GM12892 (cell line): ENCODE measurements around the gene PEPD.

Source experiments
- POLR2A ChIP-seq: IDR thresholded peaks from 2 replicates; pipeline ENCODE4 v1.6.1; 2011; ENCODE audit warnings: low read depth, low read length, control low read depth
- POLR2AphosphoS5 ChIP-seq: IDR thresholded peaks from 2 replicates; pipeline ENCODE4 v1.6.1; 2011; ENCODE audit warnings: low read depth, low read length, control low read depth
- TAF1 ChIP-seq: IDR thresholded peaks from 2 replicates; pipeline ENCODE4 v1.6.1; 2011; ENCODE audit warnings: low read depth, mild to moderate bottlenecking, control low read depth, low read length, borderline replicate concordance

GRCh38 chr19:33449799-33450198 lies 71.8 kb downstream of the PEPD start:
- TF ChIP-seq POLR2AphosphoS5 = no peak
- no peak for TF ChIP-seq POLR2A
- TF ChIP-seq TAF1 = no peak
